CD8-positive, alpha-beta memory T cell (primary cell): Measurements from ENCODE around the gene NT5E. TPM values are rescaled to one million over a fixed set of nuclear protein-coding genes. Genes with fewer than 3 reads are reported as not detected.

Source experiments
- CTCF ChIA-PET: fragments of 350-600 bp; sonication (Branson Sonifier 250); formaldehyde crosslinking; loops from one replicate; lab custom pipeline; 2021; ENCODE audit warnings: antibody characterized with exemption; lab: Charles Lee
- POLR2A ChIA-PET: fragments of 350-600 bp; sonication (Branson Sonifier 250); formaldehyde crosslinking; loops from one replicate; lab custom pipeline; 2021; ENCODE audit warnings: antibody characterized with exemption; lab: Charles Lee
- DNase-seq, 5 donors: peaks; one replicate each; pipeline versions ENCODE4 v3.0.0 to v3.0.0-alpha.2; 2020 to 2022; ENCODE audit warnings: mixed read lengths in 1 of 5
- H3K27ac ChIP-seq: one replicate; pipeline ENCODE4 v1.7.0; 2013; ENCODE audit warnings: low read depth, mild to moderate bottlenecking, low read length, moderate library complexity
- H3K27me3 ChIP-seq: 2 replicates; pipeline ENCODE4 v1.7.0; 2013; ENCODE audit warnings: low read length, mild to moderate bottlenecking; ENCODE audit not compliant: insufficient read depth, poor library complexity, severe bottlenecking
- H3K36me3 ChIP-seq: 2 replicates; pipeline ENCODE4 v1.7.0; 2013; ENCODE audit warnings: mild to moderate bottlenecking, low read length, moderate library complexity; ENCODE audit not compliant: insufficient read depth
- H3K4me1 ChIP-seq: 2 replicates; pipeline ENCODE4 v1.7.0; 2013; ENCODE audit warnings: mild to moderate bottlenecking, low read length, moderate library complexity; ENCODE audit not compliant: insufficient read depth
- H3K4me3 ChIP-seq: 2 replicates; pipeline ENCODE4 v1.7.0; 2013; ENCODE audit warnings: mild to moderate bottlenecking, low read length
- H3K9me3 ChIP-seq: 2 replicates; pipeline ENCODE4 v1.7.0; 2013; ENCODE audit warnings: mild to moderate bottlenecking, low read length
- H3K27ac Mint-ChIP-seq, 8 donors: one replicate each; pipeline ENCODE4 v1.8.0; 2020 to 2021; ENCODE audit warnings: mixed read lengths in 8 of 8, mild to moderate bottlenecking in 6 of 8, inconsistent platforms in 3 of 8, moderate library complexity in 3 of 8
- H3K27me3 Mint-ChIP-seq, 2 donors: one replicate each; pipeline ENCODE4 v1.8.0; 2020 to 2021; ENCODE audit warnings: mixed read lengths in 2 of 2, mild to moderate bottlenecking in 1 of 2, moderate library complexity in 1 of 2
- H3K36me3 Mint-ChIP-seq, 3 donors: one replicate each; pipeline ENCODE4 v1.8.0; 2020 to 2021; ENCODE audit warnings: mixed read lengths in 3 of 3, inconsistent platforms in 1 of 3, mild to moderate bottlenecking in 1 of 3
- H3K4me1 Mint-ChIP-seq, 3 donors: one replicate each; pipeline ENCODE4 v1.8.0; 2020 to 2021; ENCODE audit warnings: mixed read lengths in 3 of 3, inconsistent platforms in 1 of 3, mild to moderate bottlenecking in 1 of 3
- H3K4me3 Mint-ChIP-seq, 7 donors: one replicate each; pipeline ENCODE4 v1.8.0; 2020 to 2021; ENCODE audit warnings: mixed read lengths in 7 of 7, mild to moderate bottlenecking in 6 of 7, moderate library complexity in 4 of 7, inconsistent platforms in 2 of 7
- H3K9me3 Mint-ChIP-seq, 5 donors: one replicate each; pipeline ENCODE4 v1.8.0; 2020 to 2022; ENCODE audit warnings: mixed read lengths in 5 of 5, mild to moderate bottlenecking in 3 of 5, moderate library complexity in 2 of 5, inconsistent platforms in 1 of 5
- polyA plus RNA-seq: library from polyadenylated mRNA; unstranded; fragments of 300-500 nt; fragmentation: Illumina TruSeq; gene quantifications from one replicate; pipeline ENCODE4 v1.2.3, GENCODE V29; 2021
- total RNA-seq, 2 experiments: library from RNA; stranded (reverse); gene quantifications; one replicate each; pipeline ENCODE4 v1.2.3, GENCODE V29; 2021

NT5E gene
- total and polyA plus RNA-seq, 3 experiments from 2014 or later = 14.8 to 32.7 (median 15.4) TPM

DNA sequence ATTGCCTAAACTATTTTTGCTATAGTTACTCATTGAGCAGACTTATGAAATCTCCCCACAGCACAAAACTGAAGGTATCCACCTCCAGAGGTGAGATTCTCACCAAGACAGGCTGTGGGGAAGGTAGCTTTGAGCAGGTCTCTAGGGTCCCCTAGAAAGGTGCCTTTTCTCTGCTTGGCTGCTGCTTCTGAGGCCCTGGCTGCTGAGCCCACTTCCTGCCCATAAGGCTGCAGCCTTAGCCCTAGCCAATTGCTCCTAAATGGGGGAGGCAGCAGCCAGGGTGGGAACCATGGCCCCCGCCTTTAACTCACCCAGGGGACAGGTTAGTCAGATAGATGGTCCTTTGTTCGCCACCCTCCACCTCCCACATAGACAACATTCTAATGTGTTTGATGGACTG lies 3.6 kb downstream of the NT5E start:
- DNase-seq = peak in 1 of 5 donors; percentile 28
- Mint-ChIP-seq H3K4me1 (peaks cover 69 to 94% (median 89%) of the 10 kb centered on the region in 3 donors), H3K9me3 (no peaks in the 10 kb centered on the region), H3K27me3 (peaks cover 27 to 28% of the 10 kb centered on the region in 2 donors), H3K27ac (peak overlapping the region in 7 of 8 donors; percentile 1 to 80 (median 35)), H3K36me3 (peaks cover 0 to 28% (median 0%) of the 10 kb centered on the region in 3 donors), H3K4me3 (peak overlapping the region; percentile 53 to 97 (median 95))
- ChIA-PET POLR2A (interaction anchor here (0.5 kb wide), 1 partner anchor 190 kb away, joined by 3 read pairs; no protein-coding TSS in a partner anchor), CTCF (interaction anchor here (11.7 kb wide), 1 partner anchor 28 kb away, joined by 115 read pairs; no protein-coding TSS in a partner anchor)
- peaks cover 25% of the 10 kb centered on the region for H3K4me1 ChIP-seq
- no peak overlapping the region for H3K4me3 ChIP-seq
- H3K36me3 ChIP-seq = no peaks in the 10 kb centered on the region
- peaks cover 13% of the 10 kb centered on the region for H3K27me3 ChIP-seq
- no peak overlapping the region for H3K27ac ChIP-seq
- no peaks in the 10 kb centered on the region for H3K9me3 ChIP-seq

DNA sequence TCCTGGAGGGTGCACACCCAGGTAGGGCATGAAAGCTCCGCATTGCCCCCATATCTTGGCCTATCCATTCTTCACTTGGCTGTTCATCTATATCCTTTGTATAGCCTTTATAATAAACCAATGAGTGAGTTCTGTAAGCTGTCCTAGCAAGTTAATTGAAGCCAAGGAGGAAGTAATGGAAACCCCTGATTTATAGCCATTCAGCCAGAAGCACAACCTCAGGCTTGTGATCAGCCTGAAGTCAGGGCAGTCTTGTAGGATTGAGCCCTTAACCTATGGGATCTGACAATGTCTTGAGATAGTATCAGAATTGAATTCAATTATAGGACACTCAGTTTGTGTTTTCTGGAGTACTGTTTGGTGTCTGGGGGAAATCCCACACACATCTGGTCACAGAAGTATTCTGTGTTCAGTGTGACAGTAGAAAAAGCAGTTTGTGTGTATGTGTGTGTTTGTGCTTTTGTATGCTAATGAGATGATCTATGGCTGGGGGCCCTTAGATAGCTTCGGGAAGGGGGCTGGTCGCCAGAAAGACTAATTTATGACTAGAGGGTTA lies 5.7 kb downstream of the NT5E start:
- Histone ChIP-seq H3K4me3 (no peak overlapping the region), H3K4me1 (peaks cover 26% of the 10 kb centered on the region), H3K9me3 (no peaks in the 10 kb centered on the region), H3K36me3 (no peaks in the 10 kb centered on the region), H3K27me3 (peaks cover 13% of the 10 kb centered on the region), H3K27ac (no peak overlapping the region)
- H3K27me3 Mint-ChIP-seq = peaks cover 16 to 19% of the 10 kb centered on the region in 2 donors
- DNase-seq = no peak
- CTCF ChIA-PET = interaction anchor here (1.2 to 11.7 kb wide), 2 partner anchors 26 to 51 kb away, joined by 3 to 115 read pairs; no protein-coding TSS in a partner anchor
- peak overlapping the region in 1 of 7 donors; percentile 16 for H3K4me3 Mint-ChIP-seq
- POLR2A ChIA-PET = no interaction called here
- peaks cover 69 to 99% (median 96%) of the 10 kb centered on the region in 3 donors for H3K4me1 Mint-ChIP-seq
- H3K36me3 Mint-ChIP-seq = peaks cover 0 to 21% (median 0%) of the 10 kb centered on the region in 3 donors
- H3K27ac Mint-ChIP-seq = peak overlapping the region in 2 of 8 donors; percentile 9 to 19
- no peaks in the 10 kb centered on the region for H3K9me3 Mint-ChIP-seq

DNA sequence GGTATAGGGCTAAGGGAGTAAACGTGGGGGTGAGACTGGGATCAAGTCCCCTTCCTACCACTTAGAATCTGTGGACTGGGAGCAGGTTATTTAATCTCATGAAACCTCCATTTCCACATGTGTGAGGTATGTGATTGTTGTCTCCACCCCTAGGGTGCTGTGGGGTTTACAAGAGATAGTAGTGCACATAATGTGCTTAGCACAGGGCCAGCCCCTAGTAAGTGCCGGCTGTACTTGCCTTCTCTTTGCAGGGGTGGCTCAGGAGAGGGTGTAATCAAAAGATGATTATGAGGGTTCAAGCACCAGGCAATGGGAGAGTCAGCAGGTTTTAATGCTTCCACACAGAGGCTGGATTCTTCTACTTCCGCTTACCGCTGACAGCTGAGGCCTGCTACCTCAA lies 6.9 kb downstream of the NT5E start:
- peak overlapping the region in 5 of 8 donors; percentile 29 to 90 (median 72) for H3K27ac Mint-ChIP-seq
- H3K4me1 Mint-ChIP-seq = peaks cover 71 to 99% (median 96%) of the 10 kb centered on the region in 3 donors
- no peak for DNase-seq
- H3K27me3 Mint-ChIP-seq = peaks cover 6 to 8% of the 10 kb centered on the region in 2 donors
- Histone ChIP-seq H3K36me3 (no peaks in the 10 kb centered on the region), H3K27me3 (peaks cover 1% of the 10 kb centered on the region), H3K4me3 (no peak overlapping the region), H3K27ac (no peak overlapping the region), H3K4me1 (peaks cover 29% of the 10 kb centered on the region), H3K9me3 (no peaks in the 10 kb centered on the region)
- no peaks in the 10 kb centered on the region for H3K9me3 Mint-ChIP-seq
- ChIA-PET CTCF (interaction anchor here (11.7 kb wide), 1 partner anchor 25 kb away, joined by 115 read pairs; no protein-coding TSS in a partner anchor), POLR2A (no interaction called here)
- peaks cover 0 to 12% (median 0%) of the 10 kb centered on the region in 3 donors for H3K36me3 Mint-ChIP-seq
- peak overlapping the region in 2 of 7 donors; percentile 15 to 41 for H3K4me3 Mint-ChIP-seq

DNA sequence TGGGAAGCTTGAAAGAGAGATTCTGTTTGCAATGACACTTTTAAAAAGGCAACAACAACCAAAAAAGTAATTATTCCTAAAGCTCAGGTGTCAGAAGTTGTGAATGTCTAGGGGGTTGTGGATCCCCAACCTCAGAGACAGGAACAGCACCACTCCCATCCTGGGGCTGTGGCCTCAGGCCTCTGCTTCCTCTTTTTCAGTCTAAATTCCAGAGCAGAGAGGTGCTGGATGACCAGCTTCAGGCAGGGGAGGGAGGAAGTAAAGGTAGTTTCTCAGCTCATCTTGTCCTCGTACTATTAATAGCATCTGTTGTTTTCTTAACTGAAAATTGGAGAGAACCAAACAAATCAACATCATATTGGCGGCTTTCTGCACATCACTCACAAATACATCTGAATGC lies 8.3 kb downstream of the NT5E start:
- Histone ChIP-seq H3K27me3 (no peaks in the 10 kb centered on the region), H3K9me3 (no peaks in the 10 kb centered on the region), H3K4me1 (peaks cover 30% of the 10 kb centered on the region), H3K4me3 (no peak overlapping the region), H3K36me3 (no peaks in the 10 kb centered on the region), H3K27ac (no peak overlapping the region)
- DNase-seq = no peak
- H3K27me3 Mint-ChIP-seq = peaks cover 0 to 8% of the 10 kb centered on the region in 2 donors
- H3K4me1 Mint-ChIP-seq = peaks cover 74 to 99% (median 98%) of the 10 kb centered on the region in 3 donors
- POLR2A ChIA-PET = interaction anchor here (1.8 to 2.0 kb wide), 2 partner anchors 8 to 220 kb away, joined by 6 to 11 read pairs; partner anchors contain the start of gene NT5E
- H3K4me3 Mint-ChIP-seq = peak overlapping the region in 3 of 7 donors; percentile 2 to 26 (median 8)
- peak overlapping the region in 6 of 8 donors; percentile 15 to 85 (median 76) for H3K27ac Mint-ChIP-seq
- CTCF ChIA-PET = interaction anchor here (1.4 to 11.7 kb wide), 2 partner anchors 9 to 24 kb away, joined by 3 to 115 read pairs; partner anchors contain the start of gene NT5E
- H3K9me3 Mint-ChIP-seq = no peaks in the 10 kb centered on the region
- H3K36me3 Mint-ChIP-seq = peaks cover 0 to 7% (median 0%) of the 10 kb centered on the region in 3 donors

DNA sequence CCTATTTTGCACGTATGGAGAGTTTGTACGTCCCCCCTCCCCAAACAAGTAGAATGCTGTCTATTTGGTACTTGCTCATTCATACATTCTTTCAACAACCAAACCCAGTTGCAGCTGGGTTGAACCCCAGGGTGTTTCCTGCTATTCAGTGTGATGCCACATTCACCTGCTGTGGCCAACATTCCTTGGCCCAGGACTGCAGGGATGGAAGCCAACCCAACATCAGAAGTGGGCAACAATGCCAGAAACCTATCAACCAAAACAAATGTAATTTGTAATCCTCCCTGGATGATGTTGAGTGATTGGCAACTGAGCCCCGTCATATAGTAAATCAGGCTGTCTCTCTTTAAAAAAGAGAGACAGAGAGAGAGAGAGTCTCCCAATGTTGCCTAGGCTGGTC lies 8.9 kb downstream of the NT5E start:
- Mint-ChIP-seq H3K9me3 (no peaks in the 10 kb centered on the region), H3K27me3 (peaks cover 0 to 7% of the 10 kb centered on the region in 2 donors), H3K27ac (peak overlapping the region in 5 of 8 donors; percentile 36 to 81 (median 76)), H3K4me3 (peak overlapping the region in 1 of 7 donors; percentile 57), H3K36me3 (peaks cover 0 to 6% (median 0%) of the 10 kb centered on the region in 3 donors), H3K4me1 (peaks cover 73 to 99% (median 98%) of the 10 kb centered on the region in 3 donors)
- ChIA-PET POLR2A (interaction anchor here (1.8 to 2.0 kb wide), 2 partner anchors 9 to 220 kb away, joined by 6 to 11 read pairs; partner anchors contain the start of gene NT5E), CTCF (interaction anchor here (0.9 to 11.7 kb wide), 3 partner anchors 9 to 23 kb away, joined by 3 to 115 read pairs (median 3); partner anchors contain the start of gene NT5E)
- no peaks in the 10 kb centered on the region for H3K9me3 ChIP-seq
- no peaks in the 10 kb centered on the region for H3K36me3 ChIP-seq
- H3K27ac ChIP-seq = no peak overlapping the region
- H3K4me3 ChIP-seq = no peak overlapping the region
- DNase-seq = no peak
- H3K27me3 ChIP-seq = no peaks in the 10 kb centered on the region
- H3K4me1 ChIP-seq = peaks cover 26% of the 10 kb centered on the region

DNA sequence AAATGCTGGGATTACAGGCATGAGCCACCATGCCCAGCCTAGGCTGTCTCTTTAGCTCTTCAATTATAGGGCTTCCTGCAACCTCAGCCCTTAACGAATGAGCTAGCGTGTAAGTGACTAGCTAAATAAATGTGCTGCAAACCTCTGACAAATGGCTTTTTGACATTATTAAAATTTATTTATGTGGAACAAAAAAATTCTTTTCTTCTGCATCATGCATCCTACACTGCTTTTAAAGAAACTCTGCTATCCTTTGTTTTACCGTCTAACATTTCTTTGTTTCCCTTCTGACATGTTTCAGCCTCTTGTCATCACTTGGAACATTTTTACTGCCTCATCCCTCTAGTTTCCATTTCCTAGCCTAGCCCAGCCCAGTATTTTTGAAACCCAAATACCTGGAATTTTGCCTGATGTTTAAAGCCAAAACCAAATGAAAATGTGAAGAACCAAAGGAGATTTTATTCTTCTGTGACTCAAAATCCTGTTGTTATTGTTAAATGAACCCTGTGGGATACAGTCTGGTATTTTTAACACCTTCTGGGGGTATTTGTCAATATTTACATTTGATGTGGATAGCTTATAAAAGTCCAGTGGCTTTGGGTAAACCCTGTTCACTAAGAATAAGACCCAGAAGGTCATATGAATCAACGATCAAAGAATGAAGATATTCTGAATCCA lies 9.5 kb downstream of the NT5E start:
- Histone ChIP-seq H3K27ac (no peak overlapping the region), H3K4me3 (no peak overlapping the region), H3K36me3 (no peaks in the 10 kb centered on the region), H3K9me3 (no peaks in the 10 kb centered on the region), H3K27me3 (no peaks in the 10 kb centered on the region), H3K4me1 (peaks cover 27% of the 10 kb centered on the region)
- Mint-ChIP-seq H3K4me3 (no peak overlapping the region), H3K27me3 (peaks cover 0 to 5% of the 10 kb centered on the region in 2 donors), H3K9me3 (no peaks in the 10 kb centered on the region), H3K27ac (peak overlapping the region in 6 of 8 donors; percentile 41 to 77 (median 66)), H3K36me3 (peaks cover 0 to 5% (median 0%) of the 10 kb centered on the region in 3 donors), H3K4me1 (peaks cover 71 to 99% (median 98%) of the 10 kb centered on the region in 3 donors)
- POLR2A ChIA-PET = interaction anchor here (1.8 to 2.0 kb wide), 2 partner anchors 10 to 219 kb away, joined by 6 to 11 read pairs; partner anchors contain the start of gene NT5E
- CTCF ChIA-PET = interaction anchor here (0.9 to 11.7 kb wide), 2 partner anchors 9 to 22 kb away, joined by 3 to 115 read pairs; partner anchors contain the start of gene NT5E
- DNase-seq = no peak

DNA sequence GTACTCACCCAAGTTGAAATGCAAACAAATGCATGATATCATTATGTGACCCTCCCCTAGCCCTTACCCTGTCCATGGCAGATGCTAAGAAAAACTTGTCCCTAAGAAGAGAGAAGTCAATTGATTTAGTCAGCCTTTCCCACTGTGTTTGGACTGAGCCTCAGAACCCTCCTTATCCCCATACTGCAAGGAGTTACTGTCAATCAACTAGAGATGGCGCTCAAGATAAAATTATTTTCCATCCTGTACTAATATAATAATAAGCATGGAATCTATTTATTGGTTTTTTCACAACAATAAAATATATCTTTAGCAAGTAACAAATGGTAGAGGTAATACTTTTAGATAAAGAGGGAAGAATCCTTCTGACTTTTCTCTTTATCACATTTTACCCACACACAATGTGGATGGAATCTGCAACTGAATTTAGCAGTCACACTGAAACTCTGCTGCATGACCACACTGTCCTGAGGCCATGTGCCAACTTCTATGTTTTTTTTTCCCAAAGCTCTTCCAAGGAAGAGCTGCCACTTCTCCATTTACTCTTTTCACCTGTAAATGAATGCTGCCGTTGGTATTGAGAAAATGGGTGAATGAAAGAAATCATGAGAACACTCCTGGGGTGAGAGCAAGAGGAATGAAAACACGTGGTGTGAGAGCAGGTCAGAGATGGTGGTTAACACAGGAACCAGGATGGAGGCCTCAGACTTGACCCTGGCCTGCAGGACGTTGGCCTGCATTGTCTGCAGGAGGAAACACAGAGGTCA lies 10.5 kb downstream of the NT5E start:
- Histone ChIP-seq H3K27ac (no peak overlapping the region), H3K4me1 (peaks cover 35% of the 10 kb centered on the region), H3K36me3 (no peaks in the 10 kb centered on the region), H3K4me3 (no peak overlapping the region), H3K9me3 (no peaks in the 10 kb centered on the region), H3K27me3 (no peaks in the 10 kb centered on the region)
- Mint-ChIP-seq H3K4me1 (peaks cover 79 to 99% (median 98%) of the 10 kb centered on the region in 3 donors), H3K36me3 (peaks cover 0 to 3% (median 0%) of the 10 kb centered on the region in 3 donors), H3K27ac (peak overlapping the region; percentile 77 to 97 (median 88)), H3K9me3 (no peaks in the 10 kb centered on the region), H3K4me3 (peak overlapping the region in 6 of 7 donors; percentile 1 to 82 (median 52)), H3K27me3 (peaks cover 0 to 4% of the 10 kb centered on the region in 2 donors)
- ChIA-PET POLR2A (interaction anchor here (3.8 kb wide), 1 partner anchor 10 kb away, joined by 27 read pairs; the partner anchor contains the start of gene NT5E), CTCF (interaction anchor here (11.7 kb wide), 1 partner anchor 21 kb away, joined by 115 read pairs; no protein-coding TSS in a partner anchor)
- DNase-seq = no peak
